GM18505 (cell line): ENCODE measurements around the gene DDX10.

Experiments used
- ATAC-seq: cut with Tn5 transposase; IDR thresholded peaks from one replicate; pipeline ENCODE4 v1.9.1; 2021; ENCODE audit not compliant: unreplicated experiment
- POLR2A ChIP-seq: IDR thresholded peaks from 4 replicates; pipeline ENCODE4 v1.6.1; 2011; ENCODE audit warnings: borderline replicate concordance; ENCODE audit not compliant: insufficient read depth, insufficient read length; ENCODE audit errors: extremely low read depth

The DDX10 gene

DNA sequence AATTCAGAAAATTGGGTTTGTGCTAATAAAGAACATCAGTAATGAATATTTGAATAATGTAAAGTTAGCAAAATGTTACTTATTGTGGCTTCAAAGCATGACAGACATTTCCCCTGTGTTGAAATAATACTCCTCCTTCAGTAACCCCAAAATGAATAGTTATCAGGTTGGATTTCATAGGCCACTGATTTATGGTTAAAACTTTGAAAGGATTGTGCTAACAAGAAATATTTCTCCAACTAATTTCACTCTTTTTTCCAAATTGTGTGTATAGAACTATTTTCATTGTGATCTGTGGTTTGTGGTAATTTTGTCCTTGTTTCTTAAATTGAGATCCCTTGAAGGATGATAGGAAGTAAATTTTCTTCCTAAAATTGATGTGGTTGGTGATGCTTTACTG lies 7.9 kb downstream of the DDX10 start:
- ATAC-seq = no peak
- no peak for TF ChIP-seq POLR2A

GRCh38 chr11:108679045-108679444 lies 14.2 kb downstream of the DDX10 start:
- no peak for ATAC-seq
- TF ChIP-seq POLR2A = no peak

GRCh38 chr11:108680271-108680670 lies 15.4 kb downstream of the DDX10 start:
- TF ChIP-seq POLR2A = no peak
- ATAC-seq = no peak

DNA sequence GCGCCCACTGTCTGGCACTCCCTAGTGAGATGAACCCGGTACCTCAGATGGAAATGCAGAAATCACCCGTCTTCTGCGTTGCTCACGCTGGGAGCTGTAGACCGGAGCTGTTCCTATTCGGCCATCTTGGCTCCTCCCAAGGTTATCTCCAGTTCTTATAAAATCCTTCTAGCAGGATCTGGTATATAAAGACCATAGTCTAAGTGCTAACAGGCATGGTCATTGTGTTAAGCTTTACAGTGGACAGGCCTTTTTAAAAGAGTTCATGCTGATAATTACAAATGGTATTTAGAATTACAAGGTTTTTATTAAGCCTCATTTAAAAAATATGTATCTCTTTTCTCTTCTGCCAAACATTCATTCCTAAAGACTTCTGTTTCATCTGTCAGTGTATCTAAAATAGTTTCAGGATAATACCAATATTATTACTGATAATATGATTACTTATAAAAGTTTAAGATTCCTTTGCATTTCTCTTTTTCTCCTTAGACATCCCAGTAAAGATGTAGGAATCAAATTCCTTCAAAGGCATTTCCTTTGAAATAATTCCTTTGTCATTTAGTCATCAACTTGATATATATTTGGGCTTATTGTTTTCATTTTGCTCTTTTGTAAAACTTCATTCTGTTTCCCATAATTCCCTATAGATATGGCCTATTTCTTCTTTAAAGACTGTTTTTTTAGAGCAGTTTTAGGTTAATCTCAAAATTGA lies 20.7 kb downstream of the DDX10 start:
- TF ChIP-seq POLR2A = no peak
- ATAC-seq = no peak

- no peak for TF ChIP-seq POLR2A
- no peak for ATAC-seq
These were observed 29.0 kb downstream of the DDX10 start for GRCh38 chr11:108693852-108694251.

GRCh38 chr11:108694846-108695245 lies 30.0 kb downstream of the DDX10 start:
- no peak for TF ChIP-seq POLR2A
- ATAC-seq = no peak

- no peak for TF ChIP-seq POLR2A
- ATAC-seq = peak; percentile 77
These were observed 33.1 kb downstream of the DDX10 start for GRCh38 chr11:108697872-108698473.

GRCh38 chr11:108698844-108699642 lies 34.2 kb downstream of the DDX10 start:
- ATAC-seq = no peak
- no peak for TF ChIP-seq POLR2A

DNA sequence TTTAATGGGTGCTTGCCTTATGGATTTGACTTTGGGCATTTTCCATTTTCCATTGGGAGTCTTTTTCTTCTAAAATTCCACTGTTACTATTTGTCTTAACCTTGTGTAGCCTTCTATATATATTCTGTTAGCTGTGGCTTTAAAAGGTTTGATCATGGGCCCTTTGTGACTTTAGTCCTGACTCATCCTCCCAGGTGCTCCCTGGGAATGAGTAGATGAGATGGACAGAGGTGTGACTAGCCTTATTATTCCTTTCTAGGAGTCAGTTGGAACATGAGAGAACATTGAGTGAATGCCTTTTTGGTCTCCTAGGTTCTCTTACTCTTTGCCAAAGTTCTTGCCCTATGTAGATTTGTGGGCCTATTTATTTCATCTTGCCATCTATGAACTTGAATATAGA lies 39.0 kb downstream of the DDX10 start:
- no peak for ATAC-seq
- no peak for TF ChIP-seq POLR2A

DNA sequence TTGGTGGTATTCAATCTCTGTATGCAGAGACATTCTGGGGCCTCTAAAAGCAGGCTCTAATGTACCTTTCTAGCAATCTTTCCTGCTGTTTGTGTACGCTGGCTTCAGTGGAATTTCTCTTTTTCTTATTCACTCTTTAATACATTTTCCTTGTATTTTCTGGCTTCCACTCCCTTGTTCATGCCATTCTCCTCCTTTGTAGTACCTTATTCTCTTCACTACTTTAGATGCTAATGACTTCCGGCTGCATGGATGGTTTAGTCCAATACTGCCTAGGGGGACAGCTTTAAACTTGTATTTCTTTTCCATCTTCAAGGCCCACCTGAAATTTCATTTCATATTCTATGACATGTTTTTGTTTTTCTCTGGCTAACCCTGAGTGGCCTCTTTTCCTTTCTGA lies 40.2 kb downstream of the DDX10 start:
- ATAC-seq = no peak
- TF ChIP-seq POLR2A = no peak

GRCh38 chr11:108708173-108708572 lies 43.3 kb downstream of the DDX10 start:
- no peak for TF ChIP-seq POLR2A
- ATAC-seq = no peak

GRCh38 chr11:108709741-108710140 lies 44.9 kb downstream of the DDX10 start:
- ATAC-seq = no peak
- no peak for TF ChIP-seq POLR2A

DNA sequence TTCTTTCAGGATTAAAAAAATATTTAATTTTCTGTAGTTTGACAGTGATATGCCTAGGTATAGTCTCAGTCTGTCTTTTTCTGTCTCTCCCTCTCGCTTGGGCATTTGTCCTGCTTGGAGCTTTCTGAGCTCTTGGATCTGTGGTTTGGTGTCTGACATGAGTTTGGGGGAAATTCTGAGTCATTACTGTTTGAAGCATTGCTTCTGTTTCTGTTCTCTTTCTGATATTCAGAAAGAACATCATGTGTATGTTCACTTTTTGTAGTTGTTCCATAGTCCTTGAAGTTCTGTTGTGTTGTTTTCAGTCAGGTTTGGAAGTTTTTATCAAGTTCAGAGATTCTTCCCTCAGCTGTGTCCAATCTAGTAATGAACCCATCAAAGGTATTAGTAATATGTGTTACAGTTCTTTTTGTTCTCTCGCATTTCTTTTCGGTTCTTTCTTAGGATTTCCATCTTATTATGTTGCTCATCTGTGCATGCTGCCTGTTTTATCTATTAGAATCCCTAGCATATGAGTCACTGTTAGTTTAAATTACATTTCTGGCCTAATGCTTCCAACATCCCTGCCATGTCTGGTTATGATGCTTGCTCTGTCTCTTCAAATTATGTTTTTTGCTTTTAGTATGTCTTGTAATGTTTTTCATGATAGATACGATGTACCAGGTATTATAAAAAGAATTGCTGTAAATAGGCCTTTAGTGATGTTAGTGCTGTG lies 48.4 kb downstream of the DDX10 start:
- no peak for ATAC-seq
- TF ChIP-seq POLR2A = no peak
